ENCODE results near the gene WDR90.
"Not testable (repeated sequence)": the region's sequence is repeated elsewhere in the genome, so short reads cannot be mapped to it uniquely, and the experiment has no call there.

The WDR90 gene

GRCh38 chr16:710500-711075 is 61.4 kb downstream of the WDR90 start:
- no peak for FAIRE-seq

DNA sequence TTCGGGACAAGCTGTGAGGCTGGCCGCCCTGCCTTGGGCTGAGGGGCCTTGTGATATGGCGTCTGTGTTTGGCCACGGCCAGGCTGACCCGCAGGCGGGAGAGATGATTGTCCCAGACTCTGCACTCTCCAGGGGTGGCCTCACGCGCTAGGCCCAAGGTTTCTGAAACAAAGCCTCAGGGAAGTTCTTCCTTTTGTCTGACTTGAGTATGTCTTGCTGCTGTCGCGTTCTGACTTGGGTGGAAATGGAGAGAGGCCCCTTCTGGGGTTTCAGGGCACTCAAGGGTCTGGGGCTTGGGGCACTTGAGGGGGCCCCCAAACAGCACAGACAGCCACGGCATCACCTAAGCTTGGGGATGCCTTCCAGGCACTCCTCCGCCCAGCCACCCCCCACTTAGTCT is 61.9 kb downstream of the WDR90 start:
- FAIRE-seq, result no peak

DNA sequence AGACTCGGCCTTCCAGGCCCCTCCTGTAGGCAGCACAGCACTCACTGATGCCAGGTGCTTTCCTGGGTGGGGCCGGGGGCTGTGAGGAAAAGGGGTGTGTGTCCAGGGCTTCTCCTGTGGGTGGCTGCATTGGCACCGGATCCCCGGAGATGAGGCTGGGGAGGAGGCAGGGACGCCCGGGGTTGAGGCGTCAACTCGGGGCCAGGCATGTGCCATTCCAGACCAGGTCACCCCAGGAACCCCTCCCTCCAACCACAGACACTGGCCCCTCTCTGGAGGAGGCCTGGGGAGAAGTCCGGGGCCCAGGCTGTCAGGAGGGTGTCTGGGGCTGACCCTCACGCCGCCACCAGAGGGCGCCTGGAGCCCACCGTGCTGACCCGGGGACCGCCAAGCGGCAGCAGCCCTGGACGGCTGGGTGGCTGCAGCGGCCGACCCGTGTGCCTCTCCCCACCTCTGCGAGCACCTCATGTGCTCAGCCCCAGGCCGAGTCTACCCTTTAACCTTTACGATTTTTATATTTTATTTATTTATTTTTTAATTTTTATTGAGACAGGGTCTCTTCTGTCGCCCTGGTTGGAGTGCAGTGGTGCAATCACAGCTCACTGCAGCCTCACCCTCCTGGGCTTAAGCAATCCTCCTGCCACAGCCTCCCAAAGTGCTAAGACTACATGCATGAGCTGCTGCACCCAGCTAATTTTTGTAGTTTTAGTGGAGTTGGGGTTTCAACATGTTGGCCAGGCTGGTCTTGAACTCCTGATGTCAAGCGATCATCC is 62.6 kb downstream of the WDR90 start:
- no peak for FAIRE-seq

DNA sequence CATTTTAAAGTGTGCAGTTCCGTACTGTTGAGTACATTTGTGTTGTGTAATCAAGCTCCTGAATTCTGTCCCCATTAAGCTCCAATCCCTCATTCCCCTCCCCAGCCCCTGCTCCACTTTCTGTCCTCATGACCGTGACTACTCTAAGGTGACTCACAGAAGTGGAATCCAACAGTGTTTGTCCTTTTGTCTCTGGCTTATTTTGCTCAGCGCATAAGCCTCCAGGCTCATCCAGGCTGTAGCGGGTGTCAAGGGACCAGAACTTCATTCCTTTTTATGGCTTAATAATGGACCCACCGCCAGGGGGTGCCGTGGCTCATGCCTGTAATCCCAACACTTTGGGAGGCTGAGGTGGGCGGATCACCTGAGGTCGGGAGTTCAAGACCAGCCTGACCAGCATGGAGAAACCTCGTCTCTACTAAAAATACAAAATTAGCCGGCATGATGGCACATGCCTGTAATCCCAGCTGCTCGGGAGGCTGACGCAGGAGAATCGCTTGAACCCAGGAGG is 63.6 kb downstream of the WDR90 start:
- FAIRE-seq, result not testable (repeated sequence)

DNA sequence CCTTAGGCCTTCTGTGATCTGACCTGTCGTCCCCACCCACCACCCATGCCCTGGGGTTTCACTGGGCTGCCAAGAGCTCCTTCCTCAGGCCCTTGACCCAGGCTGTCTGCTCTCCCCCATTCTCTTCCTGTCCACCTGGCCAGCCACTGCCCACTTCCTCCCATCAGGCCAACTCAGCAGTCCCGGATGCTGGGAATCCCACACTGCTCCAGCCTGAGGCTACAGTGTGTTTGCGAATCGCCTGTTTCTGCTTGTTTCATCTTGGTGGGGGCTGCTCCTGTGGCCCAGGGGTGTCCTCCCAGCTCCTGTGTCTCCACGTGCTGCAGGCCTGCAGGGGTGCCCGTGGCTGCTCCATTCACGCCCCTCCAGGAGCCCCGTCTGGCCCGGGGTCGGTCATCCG is 64.9 kb downstream of the WDR90 start:
- no peak for FAIRE-seq

DNA sequence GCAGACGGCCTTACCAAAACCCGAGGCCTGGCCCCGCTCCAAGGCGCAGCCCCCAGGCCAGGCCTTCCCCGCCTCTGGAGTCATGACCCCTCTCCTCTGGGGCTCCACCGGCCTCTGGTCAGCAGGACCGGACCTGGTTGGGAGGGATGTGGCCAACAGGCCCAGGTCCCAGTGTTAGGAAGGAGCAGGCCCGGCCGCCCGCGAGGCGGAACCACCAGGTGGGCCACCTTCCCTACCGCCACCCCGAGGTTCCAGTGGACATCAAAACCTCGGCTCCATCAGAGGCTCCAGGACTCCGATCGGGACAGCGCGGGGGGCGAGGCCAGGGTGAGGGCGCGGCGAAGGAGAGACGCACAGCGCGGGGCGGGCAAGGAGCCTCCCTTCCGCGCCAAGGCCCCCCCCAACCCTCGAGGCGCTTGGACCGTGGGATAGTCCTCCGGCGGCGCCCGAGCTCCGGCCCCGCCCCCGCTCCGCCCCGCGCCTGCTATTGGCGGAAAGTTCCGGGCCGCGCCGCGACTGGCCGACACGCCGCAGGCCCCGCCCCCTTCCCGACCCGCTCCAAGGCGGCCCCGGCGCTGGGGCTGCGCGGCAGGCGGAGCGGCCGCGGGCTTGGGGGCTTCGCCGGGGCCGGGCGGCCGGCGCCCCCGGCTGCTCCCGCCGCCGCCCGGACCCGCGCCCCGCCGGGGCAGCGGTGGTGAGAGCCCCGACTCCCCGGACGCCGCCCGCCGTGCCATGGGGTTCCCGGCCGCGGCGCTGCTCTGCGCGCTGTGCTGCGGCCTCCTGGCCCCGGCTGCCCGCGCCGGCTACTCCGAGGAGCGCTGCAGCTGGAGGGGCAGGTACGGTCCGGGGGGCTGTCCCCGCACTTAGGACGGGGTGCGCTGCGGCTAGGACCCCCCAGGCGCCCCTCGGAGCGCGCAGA is 65.7 kb downstream of the WDR90 start, which contains the start of gene METRN:
Gene METRN, plus strand, starts transcription at position 561 of the 919 bp plus-strand sequence. Its CDS starts 172 bp downstream, at position 733.
- FAIRE-seq, result no peak

DNA sequence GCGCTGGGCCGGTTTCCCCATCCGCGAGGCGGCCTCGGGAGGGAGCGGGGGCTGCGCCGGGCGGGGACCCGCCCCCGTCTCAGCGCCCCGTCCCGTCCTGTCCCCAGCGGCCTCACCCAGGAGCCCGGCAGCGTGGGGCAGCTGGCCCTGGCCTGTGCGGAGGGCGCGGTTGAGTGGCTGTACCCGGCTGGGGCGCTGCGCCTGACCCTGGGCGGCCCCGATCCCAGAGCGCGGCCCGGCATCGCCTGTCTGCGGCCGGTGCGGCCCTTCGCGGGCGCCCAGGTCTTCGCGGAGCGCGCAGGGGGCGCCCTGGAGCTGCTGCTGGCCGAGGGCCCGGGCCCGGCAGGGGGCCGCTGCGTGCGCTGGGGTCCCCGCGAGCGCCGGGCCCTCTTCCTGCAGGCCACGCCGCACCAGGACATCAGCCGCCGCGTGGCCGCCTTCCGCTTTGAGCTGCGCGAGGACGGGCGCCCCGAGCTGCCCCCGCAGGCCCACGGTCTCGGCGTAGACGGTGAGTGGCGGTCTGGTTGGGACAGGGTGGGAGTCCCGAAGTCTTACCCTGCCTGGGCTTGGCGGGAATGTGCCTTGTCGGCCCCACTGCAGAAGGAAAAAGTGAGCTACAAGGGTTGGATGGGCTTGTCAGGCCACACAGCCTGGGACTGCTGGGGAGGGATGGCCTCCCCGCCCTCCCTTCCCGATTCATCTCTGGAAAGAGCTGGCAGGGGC is 66.5 kb downstream of the WDR90 start:
- no peak for FAIRE-seq

DNA sequence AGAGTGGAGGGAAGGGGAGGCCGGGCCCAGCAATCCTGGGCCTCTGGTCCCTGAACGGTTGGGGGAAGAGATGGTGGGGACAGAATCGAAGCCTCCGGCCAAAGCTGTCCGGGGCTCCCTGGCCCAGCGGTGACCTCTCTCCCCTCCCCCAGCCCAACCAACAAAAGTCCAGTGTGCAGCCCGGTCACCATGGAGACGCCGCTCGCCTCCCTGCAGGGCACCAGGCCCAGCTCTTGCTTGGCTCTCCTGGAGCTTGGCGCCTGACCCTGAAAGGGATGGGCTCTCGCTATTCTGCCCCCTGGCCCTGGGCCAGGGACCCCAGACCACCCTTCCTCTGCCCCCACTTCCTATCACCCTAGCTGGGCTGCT is 67.0 kb downstream of the WDR90 start:
- FAIRE-seq, result no peak

DNA sequence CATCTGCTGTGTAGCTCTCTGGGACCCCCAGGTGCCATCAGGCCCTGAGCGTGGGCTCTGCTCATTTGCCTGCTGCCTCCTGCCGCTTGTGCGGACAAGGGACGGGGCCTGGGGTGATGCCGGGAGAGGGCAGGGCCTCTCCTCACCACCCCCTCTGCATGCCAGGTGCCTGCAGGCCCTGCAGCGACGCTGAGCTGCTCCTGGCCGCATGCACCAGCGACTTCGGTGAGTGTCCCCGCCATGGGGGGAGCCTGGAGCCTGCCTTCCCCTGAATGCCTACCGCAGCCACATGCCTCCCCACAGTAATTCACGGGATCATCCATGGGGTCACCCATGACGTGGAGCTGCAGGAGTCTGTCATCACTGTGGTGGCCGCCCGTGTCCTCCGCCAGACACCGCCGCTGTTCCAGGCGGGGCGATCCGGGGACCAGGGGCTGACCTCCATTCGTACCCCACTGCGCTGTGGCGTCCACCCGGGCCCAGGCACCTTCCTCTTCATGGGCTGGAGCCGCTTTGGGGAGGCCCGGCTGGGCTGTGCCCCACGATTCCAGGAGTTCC is 67.7 kb downstream of the WDR90 start:
- no peak for FAIRE-seq
